Transverse colon (tissue), 4 donors: ENCODE measurements around the gene LIMCH1.

Experiments
- EP300 ChIP-seq: sonication (generic); formaldehyde crosslinking; IDR thresholded peaks from one replicate; pipeline ENCODE4 v1.6.1; 2017; ENCODE audit warnings: antibody characterized with exemption, low read depth
- POLR2A ChIP-seq: fragments of 450-650 bp; IDR thresholded peaks from one replicate; pipeline ENCODE4 v1.6.1; 2016; ENCODE audit warnings: antibody characterized with exemption, mild to moderate bottlenecking, moderate library complexity
- POLR2AphosphoS5 ChIP-seq, 3 donors: sonication (generic); formaldehyde crosslinking; IDR thresholded peaks; one replicate each; pipeline ENCODE4 v1.6.1; 2016; ENCODE audit warnings: antibody characterized with exemption in 3 of 3
- TF ChIP-seq, protein P1 (sequence below), 5 experiments: fragments of 200-600 bp in 3 of 5; fragments of 450-650 bp in 2 of 5; sonication (generic) in 3 of 5; IDR thresholded peaks; 1 replicate in 2 of 5; 2 replicates in 3 of 5; pipeline ENCODE4 v1.5.1; 2016 to 2017; ENCODE audit warnings: antibody characterized with exemption in 5 of 5, inconsistent platforms in 3 of 5, mild to moderate bottlenecking in 2 of 5, moderate library complexity in 1 of 5

GRCh38 chr4:41524425-41524824, 13.5 kb upstream of the LIMCH1 start:
- TF ChIP-seq, protein P1, sequence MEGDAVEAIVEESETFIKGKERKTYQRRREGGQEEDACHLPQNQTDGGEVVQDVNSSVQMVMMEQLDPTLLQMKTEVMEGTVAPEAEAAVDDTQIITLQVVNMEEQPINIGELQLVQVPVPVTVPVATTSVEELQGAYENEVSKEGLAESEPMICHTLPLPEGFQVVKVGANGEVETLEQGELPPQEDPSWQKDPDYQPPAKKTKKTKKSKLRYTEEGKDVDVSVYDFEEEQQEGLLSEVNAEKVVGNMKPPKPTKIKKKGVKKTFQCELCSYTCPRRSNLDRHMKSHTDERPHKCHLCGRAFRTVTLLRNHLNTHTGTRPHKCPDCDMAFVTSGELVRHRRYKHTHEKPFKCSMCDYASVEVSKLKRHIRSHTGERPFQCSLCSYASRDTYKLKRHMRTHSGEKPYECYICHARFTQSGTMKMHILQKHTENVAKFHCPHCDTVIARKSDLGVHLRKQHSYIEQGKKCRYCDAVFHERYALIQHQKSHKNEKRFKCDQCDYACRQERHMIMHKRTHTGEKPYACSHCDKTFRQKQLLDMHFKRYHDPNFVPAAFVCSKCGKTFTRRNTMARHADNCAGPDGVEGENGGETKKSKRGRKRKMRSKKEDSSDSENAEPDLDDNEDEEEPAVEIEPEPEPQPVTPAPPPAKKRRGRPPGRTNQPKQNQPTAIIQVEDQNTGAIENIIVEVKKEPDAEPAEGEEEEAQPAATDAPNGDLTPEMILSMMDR (IDR thresholded peaks at IDR 0.05): no peak
- TF ChIP-seq POLR2A (no peak), POLR2AphosphoS5 (IDR thresholded peaks at IDR 0.05) (no peak), EP300 (no peak)
